ENCODE data around the gene ZNF48.
"Not testable (repeated sequence)": the region's sequence is repeated elsewhere in the genome, so short reads cannot be mapped to it uniquely, and the experiment has no call there.

DNA sequence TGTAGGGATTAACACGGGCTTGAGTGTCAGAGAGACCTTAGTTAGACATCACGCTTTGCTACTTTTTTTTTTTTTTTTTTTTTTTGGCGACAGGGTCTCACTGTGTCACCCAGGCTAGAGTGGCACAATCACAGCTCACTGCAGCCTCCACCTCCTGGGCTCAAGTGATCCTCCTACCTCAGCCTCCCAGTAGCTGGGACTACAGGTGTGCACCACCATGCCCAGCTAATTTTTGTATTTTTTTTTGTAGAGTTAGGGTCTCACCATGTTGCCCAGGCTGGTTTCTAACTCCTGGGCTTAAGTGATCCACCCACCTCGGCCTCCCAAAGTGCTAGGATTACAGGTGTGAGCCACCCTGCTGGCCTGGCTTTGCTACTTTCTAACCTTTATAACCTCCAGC lies 1.4 kb downstream of the ZNF48 start:
- not testable (repeated sequence) for TF ChIP-seq POLR2A (IDR thresholded peaks at IDR 0.05)
- TF ChIP-seq, protein P1, sequence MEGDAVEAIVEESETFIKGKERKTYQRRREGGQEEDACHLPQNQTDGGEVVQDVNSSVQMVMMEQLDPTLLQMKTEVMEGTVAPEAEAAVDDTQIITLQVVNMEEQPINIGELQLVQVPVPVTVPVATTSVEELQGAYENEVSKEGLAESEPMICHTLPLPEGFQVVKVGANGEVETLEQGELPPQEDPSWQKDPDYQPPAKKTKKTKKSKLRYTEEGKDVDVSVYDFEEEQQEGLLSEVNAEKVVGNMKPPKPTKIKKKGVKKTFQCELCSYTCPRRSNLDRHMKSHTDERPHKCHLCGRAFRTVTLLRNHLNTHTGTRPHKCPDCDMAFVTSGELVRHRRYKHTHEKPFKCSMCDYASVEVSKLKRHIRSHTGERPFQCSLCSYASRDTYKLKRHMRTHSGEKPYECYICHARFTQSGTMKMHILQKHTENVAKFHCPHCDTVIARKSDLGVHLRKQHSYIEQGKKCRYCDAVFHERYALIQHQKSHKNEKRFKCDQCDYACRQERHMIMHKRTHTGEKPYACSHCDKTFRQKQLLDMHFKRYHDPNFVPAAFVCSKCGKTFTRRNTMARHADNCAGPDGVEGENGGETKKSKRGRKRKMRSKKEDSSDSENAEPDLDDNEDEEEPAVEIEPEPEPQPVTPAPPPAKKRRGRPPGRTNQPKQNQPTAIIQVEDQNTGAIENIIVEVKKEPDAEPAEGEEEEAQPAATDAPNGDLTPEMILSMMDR (IDR thresholded peaks at IDR 0.05 in 8 of 11, conservative IDR thresholded peaks at IDR 0.05 in 3 of 11): not testable (repeated sequence)

All from spleen (tissue), 7 donors.